ENCODE measurements around the gene WIPI1. TPM values are rescaled to one million over a fixed set of nuclear protein-coding genes. Genes with fewer than 3 reads are reported as not detected.
A peak's percentile ranks its signal among the peaks of the same experiment; 100 is the strongest.

WIPI1 gene
- total and polyA plus RNA-seq, 2 of the 13 experiments (the other 11 are each of a cell fraction or from before 2014, with no cell fraction given): 29.4 to 141 TPM

DNA sequence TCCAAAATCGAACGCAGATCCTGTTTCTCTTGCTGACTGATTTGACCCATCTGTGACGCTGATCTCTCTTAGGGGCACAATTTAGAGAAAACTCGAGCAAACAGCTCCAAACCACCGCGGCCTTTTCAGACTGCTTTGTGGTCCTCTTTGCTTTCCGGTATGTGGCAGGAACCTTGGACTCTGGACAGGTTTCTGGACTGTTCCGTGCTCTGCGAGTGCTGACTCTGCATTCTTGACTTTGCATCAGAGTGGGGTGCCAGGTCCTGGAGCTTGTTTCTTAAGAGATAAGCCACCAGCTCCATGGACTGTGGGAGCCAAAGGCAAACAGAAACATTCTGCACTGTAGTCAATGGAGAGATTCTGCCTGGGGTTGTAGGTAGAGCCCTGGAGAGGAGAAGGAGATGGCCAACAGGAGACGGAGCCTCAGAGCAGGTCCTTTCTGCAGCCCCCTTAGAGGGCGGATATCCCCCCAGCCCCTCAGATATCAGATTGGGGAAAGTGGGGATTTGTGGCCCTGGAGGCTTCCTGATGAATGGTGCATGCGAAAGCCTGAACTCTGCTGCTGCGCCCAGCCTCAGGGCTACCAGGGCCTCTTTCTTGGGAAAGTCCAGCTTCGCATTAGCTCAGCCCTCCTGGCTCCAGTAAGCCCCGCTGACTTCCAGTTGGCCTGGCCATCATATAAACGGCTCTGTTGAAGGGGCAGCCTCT lies 65.6 kb downstream of the WIPI1 start (continued):
- TF ChIP-seq ZNF501 (CRISPR knock-in tag; IDR thresholded peaks at IDR 0.05) (peak; percentile 59; the same call in 1 of the 2 replicates), FUBP1 (CRISPR knock-in tag; IDR thresholded peaks at IDR 0.05; ENCODE audit: borderline replicate concordance) (no peak), ZBTB26 (CRISPR knock-in tag; IDR thresholded peaks at IDR 0.05; ENCODE audit: borderline replicate concordance) (peak; percentile 97), ZNF816 (CRISPR knock-in tag; IDR thresholded peaks at IDR 0.05; ENCODE audit: borderline replicate concordance) (no peak; the same call in 1 of the 2 replicates), AHR (CRISPR knock-in tag; IDR thresholded peaks at IDR 0.05) (no peak), RBM39 (IDR thresholded peaks at IDR 0.05; ENCODE audit: low read depth, low read length, poor library complexity, severe bottlenecking) (no peak), AGO1 (IDR thresholded peaks at IDR 0.05; ENCODE audit: low read depth, low read length, poor library complexity, severe bottlenecking) (no peak), MAF1 (CRISPR knock-in tag; IDR thresholded peaks at IDR 0.05; ENCODE audit: borderline replicate concordance) (no peak), ERF (CRISPR knock-in tag; IDR thresholded peaks at IDR 0.05) (peak; percentile 78; the same call in 1 of the 2 replicates), KDM6A (CRISPR knock-in tag; IDR thresholded peaks at IDR 0.05; ENCODE audit: low read depth) (peak; percentile 69; the same call in 1 of the 2 replicates), ZFAT (CRISPR knock-in tag; conservative IDR thresholded peaks at IDR 0.05) (no peak)
- TF ChIP-seq, protein P1, sequence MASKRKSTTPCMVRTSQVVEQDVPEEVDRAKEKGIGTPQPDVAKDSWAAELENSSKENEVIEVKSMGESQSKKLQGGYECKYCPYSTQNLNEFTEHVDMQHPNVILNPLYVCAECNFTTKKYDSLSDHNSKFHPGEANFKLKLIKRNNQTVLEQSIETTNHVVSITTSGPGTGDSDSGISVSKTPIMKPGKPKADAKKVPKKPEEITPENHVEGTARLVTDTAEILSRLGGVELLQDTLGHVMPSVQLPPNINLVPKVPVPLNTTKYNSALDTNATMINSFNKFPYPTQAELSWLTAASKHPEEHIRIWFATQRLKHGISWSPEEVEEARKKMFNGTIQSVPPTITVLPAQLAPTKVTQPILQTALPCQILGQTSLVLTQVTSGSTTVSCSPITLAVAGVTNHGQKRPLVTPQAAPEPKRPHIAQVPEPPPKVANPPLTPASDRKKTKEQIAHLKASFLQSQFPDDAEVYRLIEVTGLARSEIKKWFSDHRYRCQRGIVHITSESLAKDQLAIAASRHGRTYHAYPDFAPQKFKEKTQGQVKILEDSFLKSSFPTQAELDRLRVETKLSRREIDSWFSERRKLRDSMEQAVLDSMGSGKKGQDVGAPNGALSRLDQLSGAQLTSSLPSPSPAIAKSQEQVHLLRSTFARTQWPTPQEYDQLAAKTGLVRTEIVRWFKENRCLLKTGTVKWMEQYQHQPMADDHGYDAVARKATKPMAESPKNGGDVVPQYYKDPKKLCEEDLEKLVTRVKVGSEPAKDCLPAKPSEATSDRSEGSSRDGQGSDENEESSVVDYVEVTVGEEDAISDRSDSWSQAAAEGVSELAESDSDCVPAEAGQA (IDR thresholded peaks at IDR 0.05; ENCODE audit: low read depth): no peak
- TF ChIP-seq, protein P1 (CRISPR knock-in tag; IDR thresholded peaks at IDR 0.05; ENCODE audit: borderline replicate concordance): no peak
- TF ChIP-seq, protein P2, sequence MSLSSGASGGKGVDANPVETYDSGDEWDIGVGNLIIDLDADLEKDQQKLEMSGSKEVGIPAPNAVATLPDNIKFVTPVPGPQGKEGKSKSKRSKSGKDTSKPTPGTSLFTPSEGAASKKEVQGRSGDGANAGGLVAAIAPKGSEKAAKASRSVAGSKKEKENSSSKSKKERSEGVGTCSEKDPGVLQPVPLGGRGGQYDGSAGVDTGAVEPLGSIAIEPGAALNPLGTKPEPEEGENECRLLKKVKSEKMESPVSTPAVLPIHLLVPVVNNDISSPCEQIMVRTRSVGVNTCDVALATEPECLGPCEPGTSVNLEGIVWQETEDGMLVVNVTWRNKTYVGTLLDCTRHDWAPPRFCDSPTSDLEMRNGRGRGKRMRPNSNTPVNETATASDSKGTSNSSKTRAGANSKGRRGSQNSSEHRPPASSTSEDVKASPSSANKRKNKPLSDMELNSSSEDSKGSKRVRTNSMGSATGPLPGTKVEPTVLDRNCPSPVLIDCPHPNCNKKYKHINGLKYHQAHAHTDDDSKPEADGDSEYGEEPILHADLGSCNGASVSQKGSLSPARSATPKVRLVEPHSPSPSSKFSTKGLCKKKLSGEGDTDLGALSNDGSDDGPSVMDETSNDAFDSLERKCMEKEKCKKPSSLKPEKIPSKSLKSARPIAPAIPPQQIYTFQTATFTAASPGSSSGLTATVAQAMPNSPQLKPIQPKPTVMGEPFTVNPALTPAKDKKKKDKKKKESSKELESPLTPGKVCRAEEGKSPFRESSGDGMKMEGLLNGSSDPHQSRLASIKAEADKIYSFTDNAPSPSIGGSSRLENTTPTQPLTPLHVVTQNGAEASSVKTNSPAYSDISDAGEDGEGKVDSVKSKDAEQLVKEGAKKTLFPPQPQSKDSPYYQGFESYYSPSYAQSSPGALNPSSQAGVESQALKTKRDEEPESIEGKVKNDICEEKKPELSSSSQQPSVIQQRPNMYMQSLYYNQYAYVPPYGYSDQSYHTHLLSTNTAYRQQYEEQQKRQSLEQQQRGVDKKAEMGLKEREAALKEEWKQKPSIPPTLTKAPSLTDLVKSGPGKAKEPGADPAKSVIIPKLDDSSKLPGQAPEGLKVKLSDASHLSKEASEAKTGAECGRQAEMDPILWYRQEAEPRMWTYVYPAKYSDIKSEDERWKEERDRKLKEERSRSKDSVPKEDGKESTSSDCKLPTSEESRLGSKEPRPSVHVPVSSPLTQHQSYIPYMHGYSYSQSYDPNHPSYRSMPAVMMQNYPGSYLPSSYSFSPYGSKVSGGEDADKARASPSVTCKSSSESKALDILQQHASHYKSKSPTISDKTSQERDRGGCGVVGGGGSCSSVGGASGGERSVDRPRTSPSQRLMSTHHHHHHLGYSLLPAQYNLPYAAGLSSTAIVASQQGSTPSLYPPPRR (CRISPR knock-in tag; IDR thresholded peaks at IDR 0.05; ENCODE audit: borderline replicate concordance): 0 out of 2 replicates have a peak, but pooled peaks have one; percentile 61

Data from HepG2 (cell line).